H1 (cell line): Measurements from ENCODE around the gene CABP2. TPM values are rescaled to one million over a fixed set of nuclear protein-coding genes. Genes with fewer than 3 reads are reported as not detected.
A peak's percentile ranks its signal among the peaks of the same experiment; 100 is the strongest.

Experiments
- BRCA1 ChIP-seq: IDR thresholded peaks from 2 replicates; pipeline ENCODE4 v1.6.1; 2012; ENCODE audit warnings: low read depth, low read length, improper control_type of control experiment
- HDAC2 ChIP-seq, 2 experiments: fragments of 300-600 bp in 1 of 2; sonication (generic) in 1 of 2; IDR thresholded peaks; 2 replicates each; pipeline ENCODE4 v1.6.1; 2011 to 2012; ENCODE audit warnings: low read depth in 2 of 2, low read length in 2 of 2, mild to moderate bottlenecking in 2 of 2, moderate library complexity in 2 of 2, borderline replicate concordance in 1 of 2, inconsistent platforms in 1 of 2
- SP1 ChIP-seq: IDR thresholded peaks from 2 replicates; pipeline ENCODE4 v1.6.1; 2011; ENCODE audit warnings: low read depth, low read length
- SRF ChIP-seq: IDR thresholded peaks from 2 replicates; pipeline ENCODE4 v1.6.1; 2011; ENCODE audit warnings: mild to moderate bottlenecking, low read depth, low read length, moderate library complexity
- TCF12 ChIP-seq: IDR thresholded peaks from 2 replicates; pipeline ENCODE4 v1.6.1; 2011; ENCODE audit warnings: low read depth, mild to moderate bottlenecking, low read length
- ZNF274 ChIP-seq: IDR thresholded peaks from 2 replicates; pipeline ENCODE4 v1.7.0; 2012; ENCODE audit warnings: low read length, borderline replicate concordance; ENCODE audit errors: extremely low read depth
- polyA plus RNA-seq, 7 experiments: library from polyadenylated mRNA; depleted of rRNA in 3 of 7; stranded (reverse) in 5 of 7; unstranded in 2 of 7; fragments of >200 nt in 5 of 7; fragments of 200-250 nt in 2 of 7; gene quantifications; 1 replicate in 5 of 7; 2 replicates in 1 of 7; 4 replicates in 1 of 7; pipeline versions ENCODE4 v1.2.1 to v1.2.3, GENCODE V29; 2011 to 2013; ENCODE audit warnings: missing spikeins in 2 of 7, mixed read lengths in 2 of 7
- total RNA-seq: library from RNA; stranded (reverse); fragmentation: NEBNext Ultra II Directional; extraction: Animal tissue kit (Norgen Biotek cat#: 25700); gene quantifications from 2 replicates; pipeline ENCODE4 v1.2.1, GENCODE V29; 2021
- TF ChIP-seq, protein P1 (sequence below): fragments of 300-600 bp; sonication (generic); IDR thresholded peaks from 2 replicates; pipeline ENCODE4 v1.7.1; 2012; ENCODE audit warnings: low read length, moderate library complexity, mild to moderate bottlenecking, inconsistent platforms; ENCODE audit not compliant: insufficient replicate concordance
- TF ChIP-seq, protein P2 (sequence below): IDR thresholded peaks from 2 replicates; pipeline ENCODE4 v1.6.1; 2011; ENCODE audit warnings: low read depth, mild to moderate bottlenecking, low read length; ENCODE audit not compliant: insufficient read depth

The CABP2 gene
- total and polyA plus RNA-seq, 2 of the 8 experiments (the other 6 are each of a cell fraction or from before 2014, with no cell fraction given) = not detected

DNA sequence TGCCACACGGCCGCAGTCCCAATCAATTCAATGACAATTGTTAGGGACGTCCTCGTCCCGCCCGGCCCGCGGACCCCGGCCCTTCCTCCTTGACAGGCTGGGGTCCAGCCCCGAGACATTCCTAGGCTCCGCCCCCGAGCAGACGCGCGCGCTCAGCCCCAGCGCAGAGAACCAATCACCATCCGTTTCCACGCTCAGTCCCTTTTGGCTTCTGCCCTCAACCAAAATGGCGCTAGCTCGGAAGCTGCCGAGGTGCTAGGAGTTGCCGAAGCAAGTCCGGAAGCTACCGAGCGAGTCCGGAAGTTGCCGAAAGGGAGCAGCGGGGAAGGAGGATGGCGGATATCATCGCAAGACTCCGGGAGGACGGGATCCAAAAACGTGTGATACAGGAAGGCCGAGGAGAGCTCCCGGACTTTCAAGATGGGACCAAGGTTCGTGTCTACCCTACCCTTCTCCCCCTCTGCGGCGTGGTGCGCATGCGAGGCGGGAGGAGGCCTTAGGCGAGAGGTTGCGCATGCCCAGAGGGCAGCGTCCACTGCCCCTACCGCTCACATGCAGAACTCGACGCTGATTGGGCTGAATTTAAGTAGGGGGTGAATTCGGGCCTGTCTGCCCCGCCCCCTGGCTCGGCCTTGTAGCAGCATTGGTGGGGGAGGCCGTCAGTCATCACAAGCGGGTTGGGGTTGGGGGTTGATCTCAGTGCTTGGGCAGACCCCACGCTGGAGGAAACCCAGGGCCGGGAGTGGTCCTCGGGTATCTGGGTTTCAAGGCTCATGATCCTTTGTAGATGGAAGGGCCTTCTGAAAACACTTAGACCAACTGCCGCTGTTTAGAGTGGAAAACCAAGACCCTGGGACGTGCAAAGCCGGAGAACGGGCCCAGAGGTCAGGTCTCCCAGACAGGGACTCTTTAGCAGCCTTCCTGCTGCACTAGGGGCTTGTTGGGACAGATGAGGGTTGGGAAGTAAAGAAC is 40.1 kb downstream of the CABP2 start, which contains the start of gene AIP (continued):
- TF ChIP-seq, protein P1, sequence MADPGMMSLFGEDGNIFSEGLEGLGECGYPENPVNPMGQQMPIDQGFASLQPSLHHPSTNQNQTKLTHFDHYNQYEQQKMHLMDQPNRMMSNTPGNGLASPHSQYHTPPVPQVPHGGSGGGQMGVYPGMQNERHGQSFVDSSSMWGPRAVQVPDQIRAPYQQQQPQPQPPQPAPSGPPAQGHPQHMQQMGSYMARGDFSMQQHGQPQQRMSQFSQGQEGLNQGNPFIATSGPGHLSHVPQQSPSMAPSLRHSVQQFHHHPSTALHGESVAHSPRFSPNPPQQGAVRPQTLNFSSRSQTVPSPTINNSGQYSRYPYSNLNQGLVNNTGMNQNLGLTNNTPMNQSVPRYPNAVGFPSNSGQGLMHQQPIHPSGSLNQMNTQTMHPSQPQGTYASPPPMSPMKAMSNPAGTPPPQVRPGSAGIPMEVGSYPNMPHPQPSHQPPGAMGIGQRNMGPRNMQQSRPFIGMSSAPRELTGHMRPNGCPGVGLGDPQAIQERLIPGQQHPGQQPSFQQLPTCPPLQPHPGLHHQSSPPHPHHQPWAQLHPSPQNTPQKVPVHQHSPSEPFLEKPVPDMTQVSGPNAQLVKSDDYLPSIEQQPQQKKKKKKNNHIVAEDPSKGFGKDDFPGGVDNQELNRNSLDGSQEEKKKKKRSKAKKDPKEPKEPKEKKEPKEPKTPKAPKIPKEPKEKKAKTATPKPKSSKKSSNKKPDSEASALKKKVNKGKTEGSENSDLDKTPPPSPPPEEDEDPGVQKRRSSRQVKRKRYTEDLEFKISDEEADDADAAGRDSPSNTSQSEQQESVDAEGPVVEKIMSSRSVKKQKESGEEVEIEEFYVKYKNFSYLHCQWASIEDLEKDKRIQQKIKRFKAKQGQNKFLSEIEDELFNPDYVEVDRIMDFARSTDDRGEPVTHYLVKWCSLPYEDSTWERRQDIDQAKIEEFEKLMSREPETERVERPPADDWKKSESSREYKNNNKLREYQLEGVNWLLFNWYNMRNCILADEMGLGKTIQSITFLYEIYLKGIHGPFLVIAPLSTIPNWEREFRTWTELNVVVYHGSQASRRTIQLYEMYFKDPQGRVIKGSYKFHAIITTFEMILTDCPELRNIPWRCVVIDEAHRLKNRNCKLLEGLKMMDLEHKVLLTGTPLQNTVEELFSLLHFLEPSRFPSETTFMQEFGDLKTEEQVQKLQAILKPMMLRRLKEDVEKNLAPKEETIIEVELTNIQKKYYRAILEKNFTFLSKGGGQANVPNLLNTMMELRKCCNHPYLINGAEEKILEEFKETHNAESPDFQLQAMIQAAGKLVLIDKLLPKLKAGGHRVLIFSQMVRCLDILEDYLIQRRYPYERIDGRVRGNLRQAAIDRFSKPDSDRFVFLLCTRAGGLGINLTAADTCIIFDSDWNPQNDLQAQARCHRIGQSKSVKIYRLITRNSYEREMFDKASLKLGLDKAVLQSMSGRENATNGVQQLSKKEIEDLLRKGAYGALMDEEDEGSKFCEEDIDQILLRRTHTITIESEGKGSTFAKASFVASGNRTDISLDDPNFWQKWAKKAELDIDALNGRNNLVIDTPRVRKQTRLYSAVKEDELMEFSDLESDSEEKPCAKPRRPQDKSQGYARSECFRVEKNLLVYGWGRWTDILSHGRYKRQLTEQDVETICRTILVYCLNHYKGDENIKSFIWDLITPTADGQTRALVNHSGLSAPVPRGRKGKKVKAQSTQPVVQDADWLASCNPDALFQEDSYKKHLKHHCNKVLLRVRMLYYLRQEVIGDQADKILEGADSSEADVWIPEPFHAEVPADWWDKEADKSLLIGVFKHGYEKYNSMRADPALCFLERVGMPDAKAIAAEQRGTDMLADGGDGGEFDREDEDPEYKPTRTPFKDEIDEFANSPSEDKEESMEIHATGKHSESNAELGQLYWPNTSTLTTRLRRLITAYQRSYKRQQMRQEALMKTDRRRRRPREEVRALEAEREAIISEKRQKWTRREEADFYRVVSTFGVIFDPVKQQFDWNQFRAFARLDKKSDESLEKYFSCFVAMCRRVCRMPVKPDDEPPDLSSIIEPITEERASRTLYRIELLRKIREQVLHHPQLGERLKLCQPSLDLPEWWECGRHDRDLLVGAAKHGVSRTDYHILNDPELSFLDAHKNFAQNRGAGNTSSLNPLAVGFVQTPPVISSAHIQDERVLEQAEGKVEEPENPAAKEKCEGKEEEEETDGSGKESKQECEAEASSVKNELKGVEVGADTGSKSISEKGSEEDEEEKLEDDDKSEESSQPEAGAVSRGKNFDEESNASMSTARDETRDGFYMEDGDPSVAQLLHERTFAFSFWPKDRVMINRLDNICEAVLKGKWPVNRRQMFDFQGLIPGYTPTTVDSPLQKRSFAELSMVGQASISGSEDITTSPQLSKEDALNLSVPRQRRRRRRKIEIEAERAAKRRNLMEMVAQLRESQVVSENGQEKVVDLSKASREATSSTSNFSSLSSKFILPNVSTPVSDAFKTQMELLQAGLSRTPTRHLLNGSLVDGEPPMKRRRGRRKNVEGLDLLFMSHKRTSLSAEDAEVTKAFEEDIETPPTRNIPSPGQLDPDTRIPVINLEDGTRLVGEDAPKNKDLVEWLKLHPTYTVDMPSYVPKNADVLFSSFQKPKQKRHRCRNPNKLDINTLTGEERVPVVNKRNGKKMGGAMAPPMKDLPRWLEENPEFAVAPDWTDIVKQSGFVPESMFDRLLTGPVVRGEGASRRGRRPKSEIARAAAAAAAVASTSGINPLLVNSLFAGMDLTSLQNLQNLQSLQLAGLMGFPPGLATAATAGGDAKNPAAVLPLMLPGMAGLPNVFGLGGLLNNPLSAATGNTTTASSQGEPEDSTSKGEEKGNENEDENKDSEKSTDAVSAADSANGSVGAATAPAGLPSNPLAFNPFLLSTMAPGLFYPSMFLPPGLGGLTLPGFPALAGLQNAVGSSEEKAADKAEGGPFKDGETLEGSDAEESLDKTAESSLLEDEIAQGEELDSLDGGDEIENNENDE = no peak
- TF ChIP-seq ZNF274 = no peak
- peak; percentile 95 for TF ChIP-seq SP1
- TF ChIP-seq TCF12 = no peak
- 0 out of 4 replicates have a peak, but pooled peaks of 1 of the 2 experiments have one; percentile 82 for TF ChIP-seq HDAC2 (IDR thresholded peaks at IDR 0.05; ENCODE audit: borderline replicate concordance in 1 of 2, low read depth in 2 of 2, low read length in 2 of 2)
- TF ChIP-seq, protein P2, sequence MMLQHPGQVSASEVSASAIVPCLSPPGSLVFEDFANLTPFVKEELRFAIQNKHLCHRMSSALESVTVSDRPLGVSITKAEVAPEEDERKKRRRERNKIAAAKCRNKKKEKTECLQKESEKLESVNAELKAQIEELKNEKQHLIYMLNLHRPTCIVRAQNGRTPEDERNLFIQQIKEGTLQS = no peak
- no peak for TF ChIP-seq SRF
- no peak for TF ChIP-seq BRCA1
